ENCODE measurements around the gene BMERB1. TPM values are rescaled to one million over a fixed set of nuclear protein-coding genes. Genes with fewer than 3 reads are reported as not detected.
"Not testable (repeated sequence)": the region's sequence is repeated elsewhere in the genome, so short reads cannot be mapped to it uniquely, and the experiment has no call there.

The BMERB1 gene
- total RNA-seq, 2 donors from 2014 or later: 1.8 to 3.0 TPM

GRCh38 chr16:15597822-15598647, 163.6 kb downstream of the BMERB1 start:
- H3K4me3 Mint-ChIP-seq: no peak overlapping the region
- DNase-seq: no peak
- no peak for ATAC-seq
- peaks cover 15% of the 10 kb centered on the region for H3K4me1 Mint-ChIP-seq
- H3K36me3 Mint-ChIP-seq (ENCODE audit: low read depth): peaks cover 16% of the 10 kb centered on the region
- no peak overlapping the region for H3K27ac Mint-ChIP-seq
- H3K27me3 Mint-ChIP-seq: no peaks in the 10 kb centered on the region
- no peaks in the 10 kb centered on the region for H3K9me3 ChIP-seq (ENCODE audit: control insufficient read depth, low read length, poor library complexity, severe bottlenecking)

DNA sequence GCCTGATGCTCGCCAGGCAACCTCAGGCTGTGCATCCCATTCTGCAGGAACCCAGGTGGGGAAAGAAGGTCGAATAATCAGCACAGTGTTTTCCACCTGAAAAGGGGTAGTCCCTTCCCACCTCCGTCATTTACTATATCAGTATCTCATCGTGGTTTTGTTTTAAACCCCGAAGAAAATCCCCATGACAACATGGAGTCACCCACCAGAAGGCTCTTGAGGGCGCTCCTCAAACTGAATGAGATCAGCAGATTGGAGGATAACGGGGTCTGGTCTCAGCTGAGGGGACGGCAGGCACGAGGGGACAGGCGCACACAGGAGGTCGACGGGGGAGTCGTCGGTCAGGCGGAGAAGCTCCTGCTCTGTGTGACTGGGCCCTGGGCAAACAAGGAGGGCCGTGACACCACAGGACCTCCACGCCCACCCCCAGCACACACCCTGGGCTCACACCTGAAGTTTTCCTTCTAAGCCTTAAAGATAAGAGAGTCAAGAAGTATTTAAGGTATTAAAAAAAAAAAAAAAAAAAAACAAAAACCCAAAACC, 164.3 kb downstream of the BMERB1 start:
- Mint-ChIP-seq H3K27me3 (no peaks in the 10 kb centered on the region), H3K27ac (no peak overlapping the region), H3K36me3 (ENCODE audit: low read depth) (peaks cover 20% of the 10 kb centered on the region), H3K4me3 (no peak overlapping the region), H3K4me1 (peaks cover 15% of the 10 kb centered on the region)
- ATAC-seq (peak; percentile 27), DNase-seq (no peak)
- H3K9me3 ChIP-seq (ENCODE audit: control insufficient read depth, low read length, poor library complexity, severe bottlenecking): no peaks in the 10 kb centered on the region

DNA sequence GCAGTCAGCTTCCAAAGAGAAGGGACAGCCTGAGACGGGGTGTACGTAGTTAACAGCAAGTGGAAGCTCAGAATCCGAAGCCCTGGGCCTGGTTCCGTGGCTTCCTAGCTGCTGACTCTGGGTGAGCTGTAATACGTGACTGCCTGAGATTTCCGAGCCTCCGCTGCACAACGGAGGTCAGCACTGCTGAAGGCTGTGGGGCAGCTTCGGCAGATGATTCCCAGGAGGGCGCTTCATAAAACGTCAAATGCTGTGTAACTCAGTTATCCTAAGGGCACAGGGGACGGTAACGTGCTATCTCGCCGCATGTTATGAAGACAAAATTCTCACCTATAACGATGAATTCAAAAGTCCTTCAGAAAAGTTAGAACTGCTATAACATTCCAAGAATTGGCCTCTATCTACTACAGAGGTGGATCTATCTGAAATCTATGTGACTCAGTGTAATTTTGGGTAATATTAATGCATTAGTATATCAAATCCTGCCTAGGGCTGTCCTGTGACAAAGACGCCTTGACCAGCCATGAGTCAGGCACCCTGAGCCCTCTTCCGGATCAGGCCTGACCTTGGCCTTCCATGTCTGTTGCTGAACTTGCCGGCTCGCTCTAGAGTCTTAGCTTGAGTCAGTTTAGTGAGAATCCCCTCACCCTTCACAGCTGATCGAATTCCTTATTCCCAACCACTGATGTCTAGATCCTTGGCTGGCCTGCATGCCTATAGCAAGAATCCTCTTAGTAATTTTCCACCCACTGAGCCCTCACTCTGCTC, 165.1 kb downstream of the BMERB1 start:
- no peaks in the 10 kb centered on the region for H3K9me3 ChIP-seq (ENCODE audit: control insufficient read depth, low read length, poor library complexity, severe bottlenecking)
- Mint-ChIP-seq H3K4me1 (peaks cover 15% of the 10 kb centered on the region), H3K4me3 (no peak overlapping the region), H3K36me3 (ENCODE audit: low read depth) (peaks cover 21% of the 10 kb centered on the region), H3K27ac (peak overlapping the region; percentile 89), H3K27me3 (no peaks in the 10 kb centered on the region)
- no peak for DNase-seq
- ATAC-seq: no peak

DNA sequence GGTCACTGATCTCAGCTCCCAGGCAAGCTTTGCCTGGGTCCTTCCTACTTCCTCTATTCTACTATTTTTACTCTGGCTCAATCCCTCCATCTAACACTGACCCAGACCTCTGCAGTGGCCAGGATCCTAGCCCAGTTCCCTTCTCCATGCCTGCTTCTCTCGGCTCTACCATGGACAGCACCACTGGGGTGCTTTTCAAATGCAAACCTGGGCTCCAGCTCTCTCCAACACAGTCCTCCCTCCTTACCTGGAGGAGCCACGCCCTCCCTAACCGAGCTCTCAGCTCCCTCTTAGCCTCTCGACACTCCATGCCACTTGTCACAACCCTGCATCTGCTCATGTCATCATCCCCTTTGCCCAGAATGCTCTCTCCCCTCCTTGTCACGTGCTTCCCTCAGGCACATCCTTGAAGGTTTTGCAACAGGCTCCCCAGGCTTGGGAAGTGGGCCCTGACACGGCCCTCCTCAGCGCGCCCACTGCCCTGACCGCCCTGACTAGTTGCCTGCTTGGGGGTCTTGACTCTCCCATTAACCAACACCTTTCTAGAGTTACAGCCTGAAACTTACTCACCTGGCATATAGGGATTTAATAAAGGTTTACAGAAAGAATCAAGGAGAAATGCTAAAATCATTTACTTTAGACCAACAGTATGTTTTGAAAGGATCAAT, 167.0 kb downstream of the BMERB1 start:
- H3K27ac Mint-ChIP-seq: peak overlapping the region; percentile 89
- peaks cover 18% of the 10 kb centered on the region for H3K4me1 Mint-ChIP-seq
- no peaks in the 10 kb centered on the region for H3K9me3 ChIP-seq (ENCODE audit: control insufficient read depth, low read length, poor library complexity, severe bottlenecking)
- H3K36me3 Mint-ChIP-seq (ENCODE audit: low read depth): peaks cover 25% of the 10 kb centered on the region
- no peak for ATAC-seq
- H3K27me3 Mint-ChIP-seq: no peaks in the 10 kb centered on the region
- H3K4me3 Mint-ChIP-seq: no peak overlapping the region
- DNase-seq: no peak

DNA sequence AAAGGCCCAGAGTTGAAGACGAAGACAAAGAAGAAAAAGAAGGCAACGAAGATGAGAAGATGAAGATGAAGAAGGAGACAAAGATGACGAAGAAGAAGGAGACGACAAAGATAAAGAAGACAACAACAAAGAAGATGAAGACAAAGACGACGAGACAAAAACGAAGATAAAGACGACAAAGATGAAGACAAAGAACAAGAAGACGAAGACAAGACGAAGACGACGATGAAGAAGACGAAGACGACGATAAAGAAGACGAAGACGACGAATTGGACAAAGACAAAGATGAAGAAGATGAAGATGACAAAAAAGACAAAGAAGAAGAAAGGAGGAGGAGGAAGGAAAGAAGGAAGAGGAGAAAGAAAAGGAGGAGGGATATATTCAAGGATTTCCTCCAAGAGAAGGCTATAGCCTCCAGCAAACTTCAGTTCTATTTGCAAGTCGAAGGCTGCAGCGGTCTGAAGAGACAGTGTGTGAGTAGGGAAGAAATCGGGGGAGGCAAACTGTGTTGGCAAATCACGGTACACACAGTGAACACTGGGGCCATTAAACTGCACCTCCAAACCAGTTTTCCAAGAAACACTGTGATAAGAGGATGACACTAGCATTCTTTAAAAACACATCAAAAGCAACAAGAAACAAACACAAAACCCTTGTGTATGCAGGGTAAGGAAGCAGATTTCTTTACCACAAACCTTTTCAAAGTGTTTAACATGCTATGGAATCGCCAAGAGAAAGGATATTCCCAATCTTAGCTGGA, 168.1 kb downstream of the BMERB1 start:
- Mint-ChIP-seq H3K36me3 (ENCODE audit: low read depth) (peaks cover 28% of the 10 kb centered on the region), H3K27me3 (no peaks in the 10 kb centered on the region), H3K27ac (peak overlapping the region; percentile 59), H3K4me1 (peaks cover 25% of the 10 kb centered on the region), H3K4me3 (no peak overlapping the region)
- H3K9me3 ChIP-seq (ENCODE audit: control insufficient read depth, low read length, poor library complexity, severe bottlenecking): no peaks in the 10 kb centered on the region
- ATAC-seq (no peak), DNase-seq (no peak)

GRCh38 chr16:15604460-15605440, 170.4 kb downstream of the BMERB1 start:
- DNase-seq (no peak), ATAC-seq (no peak)
- H3K4me1 Mint-ChIP-seq: peaks cover 26% of the 10 kb centered on the region
- H3K27ac Mint-ChIP-seq: peak overlapping the region; percentile 91
- H3K36me3 Mint-ChIP-seq (ENCODE audit: low read depth): peaks cover 28% of the 10 kb centered on the region
- no peak overlapping the region for H3K4me3 Mint-ChIP-seq
- no peaks in the 10 kb centered on the region for H3K9me3 ChIP-seq (ENCODE audit: control insufficient read depth, low read length, poor library complexity, severe bottlenecking)
- H3K27me3 Mint-ChIP-seq: no peaks in the 10 kb centered on the region

DNA sequence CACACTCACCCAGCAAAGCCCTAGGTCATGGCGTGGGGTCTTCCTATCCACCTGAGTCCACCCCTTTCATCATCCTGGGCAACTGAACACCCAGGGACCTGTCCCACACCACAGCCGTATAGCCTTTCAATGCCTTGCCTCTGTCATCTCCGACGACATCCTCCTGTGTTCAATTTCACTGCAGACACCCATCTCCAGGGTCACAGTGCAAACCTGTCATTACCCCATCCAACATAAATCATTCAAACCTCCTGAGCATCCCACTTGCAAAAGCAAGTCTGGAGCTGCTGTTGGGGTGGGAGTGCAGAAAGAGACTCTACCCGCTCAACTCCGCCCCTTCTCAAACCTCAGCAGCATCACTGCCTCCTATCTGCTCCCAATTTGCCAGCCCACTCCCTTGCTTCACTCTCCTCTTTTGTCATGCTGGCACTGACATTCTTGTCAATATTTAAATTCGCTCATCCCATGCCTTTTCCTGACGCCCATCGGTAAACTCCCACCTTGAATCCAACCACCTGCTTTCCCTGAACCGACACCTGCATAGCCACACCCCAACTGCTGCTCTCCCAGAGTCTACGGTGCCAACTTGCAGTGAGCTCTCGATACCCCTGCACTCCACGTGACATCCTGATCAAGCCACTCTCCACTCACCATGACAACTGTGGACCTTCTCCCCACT, 171.6 kb downstream of the BMERB1 start:
- no peaks in the 10 kb centered on the region for H3K27me3 Mint-ChIP-seq
- peaks cover 27% of the 10 kb centered on the region for H3K4me1 Mint-ChIP-seq
- H3K27ac Mint-ChIP-seq: peak overlapping the region; percentile 91
- no peak overlapping the region for H3K4me3 Mint-ChIP-seq
- H3K9me3 ChIP-seq (ENCODE audit: control insufficient read depth, low read length, poor library complexity, severe bottlenecking): no peaks in the 10 kb centered on the region
- DNase-seq (no peak), ATAC-seq (no peak)
- peaks cover 28% of the 10 kb centered on the region for H3K36me3 Mint-ChIP-seq (ENCODE audit: low read depth)

- Mint-ChIP-seq H3K27ac (peak overlapping the region; percentile 91), H3K36me3 (ENCODE audit: low read depth) (peaks cover 22% of the 10 kb centered on the region), H3K4me3 (no peak overlapping the region), H3K4me1 (peaks cover 21% of the 10 kb centered on the region), H3K27me3 (no peaks in the 10 kb centered on the region)
- no peaks in the 10 kb centered on the region for H3K9me3 ChIP-seq (ENCODE audit: control insufficient read depth, low read length, poor library complexity, severe bottlenecking)
- no peak for DNase-seq
- ATAC-seq: no peak
Observed at GRCh38 chr16:15606518-15607220, 172.3 kb downstream of the BMERB1 start.

DNA sequence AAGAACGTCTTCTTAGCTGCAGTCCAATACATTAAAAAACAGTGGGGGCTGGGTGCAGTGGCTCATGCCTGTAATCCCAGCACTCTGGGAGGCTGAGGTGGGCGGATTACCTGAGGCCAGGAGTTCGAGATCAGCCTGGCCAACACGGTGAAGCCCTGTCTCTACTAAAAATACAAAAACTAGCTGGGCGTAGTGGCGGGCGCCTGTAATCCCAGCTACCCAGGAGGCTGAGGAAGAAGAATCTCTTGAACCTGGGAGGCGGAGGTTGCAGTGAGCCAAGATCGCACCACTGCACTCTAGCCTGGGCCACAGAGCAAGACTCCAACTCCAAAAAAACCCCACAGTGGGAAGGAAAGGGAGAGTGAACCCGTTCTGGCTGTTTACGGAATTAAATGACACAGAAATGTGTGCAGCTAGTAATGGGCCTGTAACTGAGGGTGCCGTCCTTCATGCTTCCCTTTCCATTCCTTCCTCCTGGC, 172.9 kb downstream of the BMERB1 start:
- Mint-ChIP-seq H3K36me3 (ENCODE audit: low read depth) (peaks cover 19% of the 10 kb centered on the region), H3K4me1 (peaks cover 21% of the 10 kb centered on the region), H3K27ac (peak overlapping the region; percentile 91)
- H3K27me3 Mint-ChIP-seq; H3K9me3 ChIP-seq (ENCODE audit: control insufficient read depth, low read length, poor library complexity, severe bottlenecking); ATAC-seq; H3K4me3 Mint-ChIP-seq; DNase-seq: not testable (repeated sequence)

DNA sequence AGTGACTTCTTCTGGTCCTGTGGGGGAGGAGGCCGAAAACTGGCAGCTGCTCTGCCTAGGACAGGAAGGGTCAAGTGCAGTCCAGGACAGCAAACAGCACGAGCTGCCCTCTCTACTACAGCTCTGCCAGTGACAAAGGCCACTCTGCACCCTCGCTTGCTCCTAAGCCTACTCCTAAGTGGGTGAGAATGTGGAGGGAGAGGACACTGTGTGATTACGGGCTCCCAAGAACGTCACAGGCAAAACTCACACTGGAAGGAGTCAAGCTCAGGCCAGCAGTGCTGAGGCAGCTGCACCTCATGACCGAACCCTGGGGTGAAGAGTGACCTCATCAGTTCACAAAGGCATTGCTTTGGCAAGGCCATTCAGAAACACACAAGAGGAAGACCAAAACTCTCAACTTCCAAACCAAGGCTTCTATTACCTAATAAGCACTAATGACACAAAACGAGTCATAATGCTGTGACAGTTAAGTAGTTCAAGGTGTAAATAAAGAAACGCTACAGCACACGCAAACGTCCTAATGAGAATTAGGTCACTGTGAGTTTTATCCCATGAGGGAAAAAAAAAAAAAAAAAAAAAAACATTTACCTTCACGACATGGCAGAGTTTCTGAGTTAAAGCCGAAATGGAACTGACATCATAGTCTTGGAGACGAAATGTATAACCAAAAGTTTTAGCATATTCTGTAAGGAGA, 173.5 kb downstream of the BMERB1 start:
- Mint-ChIP-seq H3K4me1 (peaks cover 18% of the 10 kb centered on the region), H3K36me3 (ENCODE audit: low read depth) (peaks cover 15% of the 10 kb centered on the region), H3K27me3 (no peaks in the 10 kb centered on the region), H3K27ac (no peak overlapping the region), H3K4me3 (no peak overlapping the region)
- DNase-seq: no peak
- H3K9me3 ChIP-seq (ENCODE audit: control insufficient read depth, low read length, poor library complexity, severe bottlenecking): no peaks in the 10 kb centered on the region
- no peak for ATAC-seq

Measured in T-helper 17 cell (primary cell).